Liver (tissue), 3 donors: ENCODE data around the gene RRAGC.

ENCODE experiments used
- HNF4G ChIP-seq: IDR thresholded peaks from 2 replicates; pipeline ENCODE4 v1.6.1; 2016; ENCODE audit warnings: antibody characterized with exemption
- JUND ChIP-seq, 2 donors: IDR thresholded peaks; 2 replicates each; pipeline ENCODE4 v1.6.1; 2016; ENCODE audit warnings: antibody characterized with exemption in 2 of 2
- RAD21 ChIP-seq, 2 donors: IDR thresholded peaks; 2 replicates each; pipeline ENCODE4 v1.6.1; 2016; ENCODE audit warnings: antibody characterized with exemption in 2 of 2, mild to moderate bottlenecking in 2 of 2
- REST ChIP-seq: IDR thresholded peaks from 2 replicates; pipeline ENCODE4 v1.6.1; 2016; ENCODE audit warnings: antibody characterized with exemption, mild to moderate bottlenecking
- TAF1 ChIP-seq: conservative IDR thresholded peaks from 2 replicates; pipeline ENCODE4 v1.6.1; 2016; ENCODE audit warnings: antibody characterized with exemption, mild to moderate bottlenecking
- TF ChIP-seq, protein P1 (sequence below): fragments of 150-350 bp; IDR thresholded peaks from 2 replicates; pipeline ENCODE4 v1.5.1; 2017; ENCODE audit warnings: improper control_type of control experiment, low read depth, low read length; ENCODE audit not compliant: missing input control
- donor health status: healthy.
- donor health status: healthy.

DNA sequence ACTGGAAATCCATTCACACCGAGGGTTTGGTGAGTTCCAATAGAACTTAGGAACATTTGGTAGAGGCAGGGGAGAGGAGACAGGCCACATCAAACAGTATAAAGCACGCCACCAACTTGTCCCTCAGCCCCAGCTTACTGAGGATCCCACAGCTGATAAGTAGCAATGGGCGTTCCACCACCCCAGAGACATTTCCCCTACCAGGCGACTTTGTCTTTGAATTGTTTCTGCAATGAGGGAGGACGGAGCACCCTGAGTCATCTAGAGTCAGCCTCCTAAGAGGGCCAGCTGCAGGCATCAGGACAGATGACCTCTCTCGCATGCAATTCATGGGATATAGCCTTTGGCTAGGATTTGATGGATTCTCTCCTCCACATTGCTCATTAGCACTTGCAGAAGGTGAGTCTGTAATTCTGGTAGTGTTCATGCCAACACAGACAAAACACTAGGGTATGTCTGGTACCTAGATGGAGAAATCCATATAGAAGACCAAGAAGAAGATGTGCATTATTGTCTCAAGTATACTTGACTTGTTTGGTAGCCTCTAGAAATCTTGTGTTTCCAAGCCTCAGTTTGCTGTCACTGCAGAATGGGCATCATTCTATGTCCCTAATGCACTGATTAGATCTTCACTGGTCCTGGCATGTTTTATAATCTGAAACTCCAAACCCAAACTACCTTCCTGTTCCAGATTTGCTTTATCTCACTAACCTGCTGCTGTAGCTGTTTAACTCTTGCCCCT is 69.0 kb downstream of the RRAGC start:
- TF ChIP-seq, protein P1, sequence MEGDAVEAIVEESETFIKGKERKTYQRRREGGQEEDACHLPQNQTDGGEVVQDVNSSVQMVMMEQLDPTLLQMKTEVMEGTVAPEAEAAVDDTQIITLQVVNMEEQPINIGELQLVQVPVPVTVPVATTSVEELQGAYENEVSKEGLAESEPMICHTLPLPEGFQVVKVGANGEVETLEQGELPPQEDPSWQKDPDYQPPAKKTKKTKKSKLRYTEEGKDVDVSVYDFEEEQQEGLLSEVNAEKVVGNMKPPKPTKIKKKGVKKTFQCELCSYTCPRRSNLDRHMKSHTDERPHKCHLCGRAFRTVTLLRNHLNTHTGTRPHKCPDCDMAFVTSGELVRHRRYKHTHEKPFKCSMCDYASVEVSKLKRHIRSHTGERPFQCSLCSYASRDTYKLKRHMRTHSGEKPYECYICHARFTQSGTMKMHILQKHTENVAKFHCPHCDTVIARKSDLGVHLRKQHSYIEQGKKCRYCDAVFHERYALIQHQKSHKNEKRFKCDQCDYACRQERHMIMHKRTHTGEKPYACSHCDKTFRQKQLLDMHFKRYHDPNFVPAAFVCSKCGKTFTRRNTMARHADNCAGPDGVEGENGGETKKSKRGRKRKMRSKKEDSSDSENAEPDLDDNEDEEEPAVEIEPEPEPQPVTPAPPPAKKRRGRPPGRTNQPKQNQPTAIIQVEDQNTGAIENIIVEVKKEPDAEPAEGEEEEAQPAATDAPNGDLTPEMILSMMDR = no peak
- TF ChIP-seq REST = no peak
- no peak for TF ChIP-seq HNF4G
- no peak for TF ChIP-seq TAF1
- no peak for TF ChIP-seq JUND (IDR thresholded peaks at IDR 0.05)
- TF ChIP-seq RAD21 (IDR thresholded peaks at IDR 0.05) = no peak
